Measurements from ENCODE around the gene RAD51B. TPM values are rescaled to one million over a fixed set of nuclear protein-coding genes. Genes with fewer than 3 reads are reported as not detected.
A peak's percentile ranks its signal among the peaks of the same experiment; 100 is the strongest.

The RAD51B gene
- total and polyA plus RNA-seq, 2 donors, result 6.2 to 92.9 TPM

- H3K4me1 ChIP-seq (ENCODE audit: insufficient read depth), result no peaks in the 10 kb centered on the region
- no peak overlapping the region for H3K27ac ChIP-seq (ENCODE audit: low read depth)
- H3K4me3 ChIP-seq (ENCODE audit: low read depth, low read length), result no peak overlapping the region
- 98% methylated on average over 1 of the region's 1 CpG for WGBS
- no peaks in the 10 kb centered on the region for H3K36me3 ChIP-seq (ENCODE audit: insufficient read depth)
- no peak for DNase-seq (ENCODE audit: extremely low spot score)
Observed at GRCh38 chr14:68268719-68269118, 449.1 kb downstream of the RAD51B start.

- no peak for DNase-seq (ENCODE audit: extremely low spot score)
- H3K4me1 ChIP-seq (ENCODE audit: insufficient read depth), result no peaks in the 10 kb centered on the region
- 72% methylated on average over 8 of the region's 8 CpGs for WGBS
Observed at GRCh38 chr14:68269136-68269927, 449.8 kb downstream of the RAD51B start.

GRCh38 chr14:68270342-68270741 is 450.8 kb downstream of the RAD51B start:
- WGBS, result 20% methylated on average over 2 of the region's 2 CpGs

More at GRCh38 chr14:68269136-68269927, 449.8 kb downstream of the RAD51B start:
- no peak overlapping the region for H3K4me3 ChIP-seq (ENCODE audit: low read depth, low read length)
- no peak overlapping the region for H3K27ac ChIP-seq (ENCODE audit: low read depth)
- no peaks in the 10 kb centered on the region for H3K36me3 ChIP-seq (ENCODE audit: insufficient read depth)

DNA sequence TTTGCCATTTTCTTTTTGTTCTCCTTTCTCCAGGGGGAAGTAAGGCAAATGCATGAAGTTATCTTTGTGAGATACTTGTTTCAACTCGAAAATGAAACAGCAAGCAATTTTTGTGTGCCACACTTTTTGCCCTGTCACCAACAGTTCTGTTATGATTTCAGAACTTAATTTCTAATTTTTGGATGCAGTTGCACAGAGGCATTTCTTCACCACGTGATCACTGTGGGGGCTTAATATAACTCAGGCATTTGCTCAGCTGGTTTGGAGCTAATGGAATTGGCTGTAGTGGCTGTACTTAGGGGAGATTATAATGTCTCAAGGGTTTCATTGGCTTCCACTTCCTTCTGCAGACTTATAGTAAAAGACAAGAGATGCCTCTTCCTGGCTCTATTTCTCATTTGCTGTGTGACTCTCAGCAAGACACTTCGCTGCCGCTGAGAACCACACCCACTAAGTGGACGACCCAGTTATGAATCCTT is 452.4 kb downstream of the RAD51B start:
- 58% methylated on average over 5 of the region's 5 CpGs for WGBS

More at GRCh38 chr14:68270342-68270741, 450.8 kb downstream of the RAD51B start:
- Histone ChIP-seq H3K27ac (ENCODE audit: low read depth) (peak overlapping the region; percentile 45), H3K4me3 (ENCODE audit: low read depth, low read length) (no peak overlapping the region), H3K4me1 (ENCODE audit: insufficient read depth) (no peaks in the 10 kb centered on the region), H3K36me3 (ENCODE audit: insufficient read depth) (no peaks in the 10 kb centered on the region)
- no peak for DNase-seq (ENCODE audit: extremely low spot score)

GRCh38 chr14:68273413-68273812 is 453.8 kb downstream of the RAD51B start:
- 92% methylated on average over 4 of the region's 4 CpGs for WGBS
- Histone ChIP-seq H3K4me1 (ENCODE audit: insufficient read depth) (peaks cover 4% of the 10 kb centered on the region), H3K27ac (ENCODE audit: low read depth) (no peak overlapping the region), H3K36me3 (ENCODE audit: insufficient read depth) (no peaks in the 10 kb centered on the region), H3K4me3 (ENCODE audit: low read depth, low read length) (no peak overlapping the region)
- DNase-seq (ENCODE audit: extremely low spot score), result no peak

More for the DNA sequence above, 452.4 kb downstream of the RAD51B start:
- DNase-seq (ENCODE audit: extremely low spot score), result no peak
- H3K36me3 ChIP-seq (ENCODE audit: insufficient read depth), result no peaks in the 10 kb centered on the region
- H3K27ac ChIP-seq (ENCODE audit: low read depth), result no peak overlapping the region
- no peak overlapping the region for H3K4me3 ChIP-seq (ENCODE audit: low read depth, low read length)
- H3K4me1 ChIP-seq (ENCODE audit: insufficient read depth), result peaks cover 1% of the 10 kb centered on the region

GRCh38 chr14:68274725-68275124 is 455.1 kb downstream of the RAD51B start:
- Histone ChIP-seq H3K4me3 (ENCODE audit: low read depth, low read length) (no peak overlapping the region), H3K27ac (ENCODE audit: low read depth) (no peak overlapping the region), H3K36me3 (ENCODE audit: insufficient read depth) (no peaks in the 10 kb centered on the region), H3K4me1 (ENCODE audit: insufficient read depth) (peaks cover 4% of the 10 kb centered on the region)
- no peak for DNase-seq (ENCODE audit: extremely low spot score)
- WGBS, result 88% methylated on average over 2 of the region's 2 CpGs

DNA sequence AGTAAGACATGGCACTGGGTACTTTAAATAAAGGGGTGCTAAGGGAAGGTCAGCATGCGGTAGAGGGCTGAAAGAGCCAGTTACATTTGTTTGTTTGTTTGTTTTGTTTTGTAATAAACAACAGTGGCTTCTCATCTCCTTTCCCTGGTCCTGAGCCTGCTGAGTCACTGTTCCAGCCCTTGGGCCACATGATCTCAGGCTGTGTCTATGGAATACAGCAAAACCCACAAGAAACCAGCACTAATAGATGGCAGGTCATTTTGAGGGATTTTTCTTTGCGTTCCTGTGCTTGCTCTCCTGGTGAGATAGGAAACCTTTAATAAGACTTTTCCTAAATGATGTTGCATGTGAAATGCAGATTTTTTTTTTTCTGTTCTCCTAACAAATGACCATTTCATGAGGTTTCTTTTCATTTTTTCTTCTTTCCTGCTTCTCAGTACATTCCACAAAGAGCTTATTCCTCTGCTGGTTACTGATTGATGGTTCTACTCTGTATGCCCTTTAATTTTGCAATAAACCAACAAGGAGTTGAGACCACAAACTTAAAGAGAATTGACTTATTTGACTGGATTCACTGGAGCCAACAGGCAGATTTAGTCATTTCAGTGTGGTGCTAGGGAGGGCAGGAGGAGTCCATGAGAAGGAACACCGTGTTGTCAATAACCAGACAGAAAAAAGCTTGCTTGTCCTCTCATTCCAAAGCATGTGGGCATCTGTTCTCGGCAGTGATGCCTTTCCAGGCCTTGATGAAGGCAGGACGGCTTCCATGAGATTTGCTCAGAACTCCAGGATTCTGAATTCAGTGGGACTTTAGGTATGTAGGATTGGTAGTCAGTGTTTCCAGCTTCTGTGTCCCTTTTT is 459.2 kb downstream of the RAD51B start:
- Histone ChIP-seq H3K27ac (ENCODE audit: low read depth) (no peak overlapping the region), H3K36me3 (ENCODE audit: insufficient read depth) (no peaks in the 10 kb centered on the region), H3K4me3 (ENCODE audit: low read depth, low read length) (no peak overlapping the region), H3K4me1 (ENCODE audit: insufficient read depth) (peaks cover 4% of the 10 kb centered on the region)
- WGBS, result 88% methylated on average over 5 of the region's 5 CpGs
- DNase-seq (ENCODE audit: extremely low spot score), result no peak

GRCh38 chr14:68279437-68279720 is 459.8 kb downstream of the RAD51B start:
- no peak overlapping the region for H3K27ac ChIP-seq (ENCODE audit: low read depth)
- no peaks in the 10 kb centered on the region for H3K36me3 ChIP-seq (ENCODE audit: insufficient read depth)
- H3K4me3 ChIP-seq (ENCODE audit: low read depth, low read length), result no peak overlapping the region
- DNase-seq (ENCODE audit: extremely low spot score), result no peak
- 94% methylated on average over 3 of the region's 3 CpGs for WGBS
- peaks cover 4% of the 10 kb centered on the region for H3K4me1 ChIP-seq (ENCODE audit: insufficient read depth)

- no peak for DNase-seq (ENCODE audit: extremely low spot score)
- Histone ChIP-seq H3K36me3 (ENCODE audit: insufficient read depth) (no peaks in the 10 kb centered on the region), H3K4me3 (ENCODE audit: low read depth, low read length) (no peak overlapping the region), H3K4me1 (ENCODE audit: insufficient read depth) (peaks cover 4% of the 10 kb centered on the region), H3K27ac (ENCODE audit: low read depth) (no peak overlapping the region)
- 89% methylated on average over 4 of the region's 4 CpGs for WGBS
Observed at GRCh38 chr14:68279777-68280233, 460.2 kb downstream of the RAD51B start.

DNA sequence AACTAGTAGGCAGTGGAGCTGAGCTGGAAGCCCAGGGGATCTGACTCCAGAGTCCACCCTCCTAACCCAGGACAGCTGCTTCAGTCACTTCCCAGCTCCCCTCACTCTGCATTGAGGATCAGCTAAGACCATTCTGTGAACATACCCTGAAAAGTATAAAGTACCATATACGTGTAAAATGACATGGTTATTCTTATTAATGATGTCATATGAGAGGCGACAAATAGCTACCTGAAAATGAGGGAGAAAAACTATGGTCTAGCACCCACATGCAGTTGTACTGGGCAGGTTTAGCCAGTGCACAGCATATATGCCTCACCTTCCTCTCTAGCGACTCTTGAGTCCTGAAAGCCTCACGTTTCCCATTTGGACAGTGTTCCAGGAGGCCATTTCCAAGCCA is 461.9 kb downstream of the RAD51B start:
- WGBS, result 95% methylated on average over 4 of the region's 4 CpGs
- H3K4me1 ChIP-seq (ENCODE audit: insufficient read depth), result peaks cover 5% of the 10 kb centered on the region
- no peak for DNase-seq (ENCODE audit: extremely low spot score)
- H3K27ac ChIP-seq (ENCODE audit: low read depth), result no peak overlapping the region
- H3K4me3 ChIP-seq (ENCODE audit: low read depth, low read length), result no peak overlapping the region
- no peaks in the 10 kb centered on the region for H3K36me3 ChIP-seq (ENCODE audit: insufficient read depth)

- Histone ChIP-seq H3K4me1 (ENCODE audit: insufficient read depth) (peaks cover 5% of the 10 kb centered on the region), H3K27ac (ENCODE audit: low read depth) (no peak overlapping the region), H3K4me3 (ENCODE audit: low read depth, low read length) (no peak overlapping the region), H3K36me3 (ENCODE audit: insufficient read depth) (no peaks in the 10 kb centered on the region)
- no peak for DNase-seq (ENCODE audit: extremely low spot score)
- 63% methylated on average over 6 of the region's 6 CpGs for WGBS
Observed at GRCh38 chr14:68282479-68283377, 463.1 kb downstream of the RAD51B start.

GRCh38 chr14:68283378-68284123 is 464.0 kb downstream of the RAD51B start:
- Histone ChIP-seq H3K4me3 (ENCODE audit: low read depth, low read length) (no peak overlapping the region), H3K4me1 (ENCODE audit: insufficient read depth) (peaks cover 2% of the 10 kb centered on the region), H3K27ac (ENCODE audit: low read depth) (no peak overlapping the region), H3K36me3 (ENCODE audit: insufficient read depth) (no peaks in the 10 kb centered on the region)
- 72% methylated on average over 11 of the region's 11 CpGs for WGBS
- no peak for DNase-seq (ENCODE audit: extremely low spot score)

Measured in urinary bladder (tissue), 4 donors.